ENCODE measurements around the gene PRR5.

GRCh38 chr22:44691796-44692661 lies 10.0 kb upstream of the PRR5 start:
- no peak for TF ChIP-seq POLR2A (IDR thresholded peaks at IDR 0.05)
- TF ChIP-seq, protein P1, sequence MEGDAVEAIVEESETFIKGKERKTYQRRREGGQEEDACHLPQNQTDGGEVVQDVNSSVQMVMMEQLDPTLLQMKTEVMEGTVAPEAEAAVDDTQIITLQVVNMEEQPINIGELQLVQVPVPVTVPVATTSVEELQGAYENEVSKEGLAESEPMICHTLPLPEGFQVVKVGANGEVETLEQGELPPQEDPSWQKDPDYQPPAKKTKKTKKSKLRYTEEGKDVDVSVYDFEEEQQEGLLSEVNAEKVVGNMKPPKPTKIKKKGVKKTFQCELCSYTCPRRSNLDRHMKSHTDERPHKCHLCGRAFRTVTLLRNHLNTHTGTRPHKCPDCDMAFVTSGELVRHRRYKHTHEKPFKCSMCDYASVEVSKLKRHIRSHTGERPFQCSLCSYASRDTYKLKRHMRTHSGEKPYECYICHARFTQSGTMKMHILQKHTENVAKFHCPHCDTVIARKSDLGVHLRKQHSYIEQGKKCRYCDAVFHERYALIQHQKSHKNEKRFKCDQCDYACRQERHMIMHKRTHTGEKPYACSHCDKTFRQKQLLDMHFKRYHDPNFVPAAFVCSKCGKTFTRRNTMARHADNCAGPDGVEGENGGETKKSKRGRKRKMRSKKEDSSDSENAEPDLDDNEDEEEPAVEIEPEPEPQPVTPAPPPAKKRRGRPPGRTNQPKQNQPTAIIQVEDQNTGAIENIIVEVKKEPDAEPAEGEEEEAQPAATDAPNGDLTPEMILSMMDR (IDR thresholded peaks at IDR 0.05 in 8 of 11, conservative IDR thresholded peaks at IDR 0.05 in 3 of 11), result no peak
